HepG2 (cell line): ENCODE data around the gene NEDD8.

ENCODE experiments used
- CHD2 ChIP-seq: IDR thresholded peaks from 2 replicates; pipeline ENCODE4 v1.6.1; 2011; ENCODE audit warnings: low read depth, low read length, improper control_type of control experiment
- CSRNP1 ChIP-seq: sonication (generic); formaldehyde crosslinking; IDR thresholded peaks from 2 replicates; pipeline ENCODE4 v1.8.1; 2023; ENCODE audit warnings: mild to moderate bottlenecking, missing genetic modification reagents
- EZH2 ChIP-seq: conservative IDR thresholded peaks from 2 replicates; pipeline ENCODE4 v1.6.1; 2012; ENCODE audit warnings: mild to moderate bottlenecking, low read depth, low read length, moderate library complexity
- GABPA ChIP-seq, 2 experiments: IDR thresholded peaks; 2 replicates each; pipeline ENCODE4 v1.6.1; 2011 to 2016; ENCODE audit warnings: low read depth in 2 of 2, low read length in 1 of 2, missing biosample characterization in 1 of 2, missing genetic modification characterization in 1 of 2
- MXD4 ChIP-seq: IDR thresholded peaks from 2 replicates; pipeline ENCODE4 v1.6.1; 2016; ENCODE audit warnings: mild to moderate bottlenecking, missing biosample characterization, missing genetic modification reagents
- NR2C2 ChIP-seq: sonication (generic); formaldehyde crosslinking; IDR thresholded peaks from 2 replicates; pipeline ENCODE4 v1.4.0; 2020; ENCODE audit warnings: missing genetic modification reagents, mild to moderate bottlenecking, moderate library complexity, borderline replicate concordance
- RFX5 ChIP-seq: IDR thresholded peaks from 2 replicates; pipeline ENCODE4 v1.6.1; 2011; ENCODE audit warnings: low read depth, low read length, improper control_type of control experiment
- RXRA ChIP-seq: sonication (generic); formaldehyde crosslinking; IDR thresholded peaks from 2 replicates; pipeline ENCODE4 v1.5.1; 2020; ENCODE audit warnings: missing genetic modification reagents
- SNRNP70 ChIP-seq: fragments of 200-400 bp; formaldehyde crosslinking; IDR thresholded peaks from 2 replicates; pipeline ENCODE4 v1.6.1; 2017; ENCODE audit warnings: mild to moderate bottlenecking, low read depth, low read length, moderate library complexity
- TAF1 ChIP-seq: sonication (generic); formaldehyde crosslinking; IDR thresholded peaks from 2 replicates; pipeline ENCODE4 v1.4.0; 2020; ENCODE audit warnings: missing genetic modification reagents
- TCF12 ChIP-seq, 2 experiments: fragments of 450-650 bp in 1 of 2; sonication (generic) in 1 of 2; formaldehyde crosslinking in 1 of 2; IDR thresholded peaks; 2 replicates each; pipeline versions ENCODE4 v1.6.1 to v1.8.0; 2017 to 2022; ENCODE audit warnings: antibody characterized with exemption in 1 of 2, mild to moderate bottlenecking in 1 of 2, missing genetic modification reagents in 1 of 2, moderate library complexity in 1 of 2
- ZKSCAN1 ChIP-seq: fragments of 150-350 bp; IDR thresholded peaks from 2 replicates; pipeline ENCODE4 v1.6.1; 2014; ENCODE audit warnings: low read length

- TF ChIP-seq RFX5 (no peak), TCF12 (IDR thresholded peaks at IDR 0.05) (no peak), TCF12 (CRISPR knock-in tag; IDR thresholded peaks at IDR 0.05) (0 out of 2 replicates have a peak, but pooled peaks have one; percentile 30), MXD4 (no peak), TAF1 (CRISPR knock-in tag) (no peak), EZH2 (no peak), ZKSCAN1 (no peak), SNRNP70 (no peak), CHD2 (no peak), CSRNP1 (CRISPR knock-in tag) (no peak), GABPA (IDR thresholded peaks at IDR 0.05; ENCODE audit: low read depth, low read length) (no peak), GABPA (CRISPR knock-in tag; IDR thresholded peaks at IDR 0.05; ENCODE audit: low read depth) (no peak), NR2C2 (CRISPR knock-in tag) (peak; percentile 87), RXRA (peak; percentile 12; the same call in 1 of the 2 replicates)
Observed at GRCh38 chr14:24260026-24260779, 28.0 kb upstream of the NEDD8 start.
